ENCODE measurements around the gene RAP1A. TPM values are rescaled to one million over a fixed set of nuclear protein-coding genes. Genes with fewer than 3 reads are reported as not detected.
A peak's percentile ranks its signal among the peaks of the same experiment; 100 is the strongest.

The RAP1A gene
- total RNA-seq, 4 donors from 2014 or later = 34.0 to 87.2 (median 57.7) TPM

DNA sequence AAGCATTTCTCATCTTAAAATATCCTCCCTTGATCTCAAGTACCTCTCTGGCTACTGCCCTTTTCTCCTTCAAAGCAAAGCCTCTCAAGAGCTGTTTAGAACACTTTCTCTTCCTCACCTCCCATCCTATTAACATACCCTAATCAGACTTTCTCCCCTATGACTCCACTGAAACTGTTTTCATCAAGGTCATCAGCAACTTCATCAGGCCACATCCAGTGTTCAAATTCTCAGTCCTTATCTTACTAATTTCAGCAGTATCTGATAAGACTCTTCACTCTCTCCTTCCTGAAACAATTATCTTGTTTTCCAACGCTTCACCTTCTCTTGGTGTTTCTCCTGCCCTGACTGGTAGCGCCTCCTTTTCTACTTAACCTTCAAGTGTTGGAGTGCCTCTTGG, 1.5 kb upstream of the RAP1A start:
- 81 to 89% methylated on average over 2 of the region's 2 CpGs for WGBS, 2 donors (ENCODE audit: low coverage in 1 of 2)

DNA sequence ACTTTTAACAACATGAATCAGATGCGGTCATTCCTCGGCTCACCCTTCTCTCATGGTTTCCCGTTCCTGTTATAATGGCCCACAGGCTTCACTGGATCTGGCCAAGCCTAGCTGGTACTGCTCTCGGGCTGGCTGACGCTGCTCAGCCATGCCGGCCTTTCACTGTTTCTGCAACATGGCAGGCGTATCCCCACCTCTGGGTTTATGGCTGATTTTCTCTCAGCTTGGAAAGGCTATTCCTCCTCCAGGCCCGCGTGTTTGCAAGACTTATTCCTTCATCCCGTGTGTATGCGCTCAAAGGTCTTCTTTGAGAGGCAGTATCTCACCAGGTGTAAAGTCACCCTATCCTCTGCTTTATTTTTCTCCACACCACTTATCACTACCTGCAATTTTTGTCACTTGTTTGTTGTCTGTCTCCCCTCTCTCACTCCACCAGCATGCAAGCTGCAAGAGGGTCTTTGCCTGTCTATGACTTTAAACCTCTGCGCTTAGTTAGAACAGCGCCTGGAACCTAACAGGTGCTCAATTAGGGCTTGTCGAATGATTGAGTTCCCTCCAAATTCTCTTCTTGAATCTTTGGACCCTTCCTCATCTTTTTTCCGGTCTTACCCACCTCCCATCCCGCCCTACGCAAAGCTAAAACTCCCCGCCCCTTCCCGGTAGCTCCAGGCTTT, 491 bp upstream of the RAP1A start:
- no peaks in the 10 kb centered on the region for H3K9me3 ChIP-seq
- intact Hi-C loops (cut with DNase I; ENCODE audit: low total_unique reads) (no loop called here), in situ Hi-C loops (cut with MboI; ENCODE audit: low pct_ligation_motif_present in 1 of 4, low pct_unique_long_range_greater_than_20kb in 1 of 4, low sequenced_read_pairs in 3 of 4) (loop anchor here in 1 of 4 donors (25.0 kb wide), 1 partner anchor 407 kb away; the partner anchor contains the start of gene DENND2D)
- peaks cover 10 to 54% (median 29%) of the 10 kb centered on the region in 4 donors for H3K4me1 ChIP-seq
- WGBS, 2 donors (ENCODE audit: low coverage in 1 of 2) = 35 to 42% methylated on average over 4 to 19 of the region's 19 CpGs
- no peaks in the 10 kb centered on the region for H3K27me3 ChIP-seq
- H3K27ac ChIP-seq = peak overlapping the region; percentile 97 to 100 (median 98)
- no peak for DNase-seq
- H3K4me3 ChIP-seq = peak overlapping the region; percentile 24 to 99 (median 74)
- H3K36me3 ChIP-seq = no peaks in the 10 kb centered on the region
- TF ChIP-seq POLR2AphosphoS5 (IDR thresholded peaks at IDR 0.05) = no peak
- TF ChIP-seq POLR2A (IDR thresholded peaks at IDR 0.05) = no peak
- TF ChIP-seq EP300 (IDR thresholded peaks at IDR 0.05; ENCODE audit: low read depth) = no peak
- TF ChIP-seq CTCF (IDR thresholded peaks at IDR 0.05) = no peak

More for the DNA sequence above, 1.5 kb upstream of the RAP1A start:
- intact Hi-C loops (cut with DNase I; ENCODE audit: low total_unique reads) (no loop called here), in situ Hi-C loops (cut with MboI; ENCODE audit: low pct_ligation_motif_present in 1 of 4, low pct_unique_long_range_greater_than_20kb in 1 of 4, low sequenced_read_pairs in 3 of 4) (loop anchor here in 1 of 4 donors (25.0 kb wide), 1 partner anchor 406 kb away; the partner anchor contains the start of gene DENND2D)
- Histone ChIP-seq H3K4me3 (no peak overlapping the region), H3K9me3 (no peaks in the 10 kb centered on the region), H3K36me3 (no peaks in the 10 kb centered on the region), H3K4me1 (peaks cover 10 to 44% (median 23%) of the 10 kb centered on the region in 4 donors), H3K27ac (no peak overlapping the region), H3K27me3 (no peaks in the 10 kb centered on the region)
- no peak for DNase-seq
- no peak for TF ChIP-seq CTCF (IDR thresholded peaks at IDR 0.05)
- no peak for TF ChIP-seq POLR2A (IDR thresholded peaks at IDR 0.05)
- no peak for TF ChIP-seq EP300 (IDR thresholded peaks at IDR 0.05; ENCODE audit: low read depth)
- no peak for TF ChIP-seq POLR2AphosphoS5 (IDR thresholded peaks at IDR 0.05)

- WGBS, 2 donors (ENCODE audit: low coverage in 1 of 2) = 2% methylated on average over 9 to 12 of the region's 12 CpGs
- TF ChIP-seq EP300 (IDR thresholded peaks at IDR 0.05; ENCODE audit: low read depth) = no peak
- TF ChIP-seq POLR2A (IDR thresholded peaks at IDR 0.05) = no peak
- TF ChIP-seq CTCF (IDR thresholded peaks at IDR 0.05) = no peak
- TF ChIP-seq POLR2AphosphoS5 (IDR thresholded peaks at IDR 0.05) = no peak
- in situ Hi-C loops (cut with MboI; ENCODE audit: low pct_ligation_motif_present in 1 of 4, low pct_unique_long_range_greater_than_20kb in 1 of 4, low sequenced_read_pairs in 3 of 4) = loop anchor here in 1 of 4 donors (25.0 kb wide), 1 partner anchor 408 kb away; the partner anchor contains the start of gene DENND2D
- no peak for DNase-seq
- peak overlapping the region; percentile 62 to 99 (median 78) for H3K4me3 ChIP-seq
- H3K9me3 ChIP-seq = no peaks in the 10 kb centered on the region
- H3K36me3 ChIP-seq = no peaks in the 10 kb centered on the region
- H3K27ac ChIP-seq = peak overlapping the region; percentile 97 to 100 (median 98)
- peaks cover 11 to 64% (median 41%) of the 10 kb centered on the region in 4 donors for H3K4me1 ChIP-seq
- intact Hi-C loops (cut with DNase I; ENCODE audit: low total_unique reads) = no loop called here
- no peaks in the 10 kb centered on the region for H3K27me3 ChIP-seq
Measured at GRCh38 chr1:111620441-111620971, 917 bp downstream of the RAP1A start.

DNA sequence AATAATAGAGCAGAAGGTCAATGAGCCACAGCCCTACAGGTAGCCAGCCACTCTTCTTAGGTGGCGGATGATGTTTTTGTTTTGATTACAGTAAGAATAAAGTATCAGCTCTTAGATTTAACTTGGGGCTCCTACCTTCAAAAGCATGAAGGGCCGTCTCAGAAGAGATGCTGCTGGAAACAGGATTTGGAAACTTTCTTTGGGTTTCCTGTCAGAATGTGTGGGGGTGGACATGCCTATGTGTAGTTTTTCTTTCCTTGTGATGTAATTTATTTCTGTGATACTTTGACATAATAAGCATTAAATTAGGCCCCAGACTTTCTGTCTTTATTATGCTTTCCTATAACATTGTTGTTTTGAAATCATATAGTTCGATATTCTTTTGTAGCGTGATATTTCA, 1.5 kb downstream of the RAP1A start:
- TF ChIP-seq POLR2A (IDR thresholded peaks at IDR 0.05) (no peak), POLR2AphosphoS5 (IDR thresholded peaks at IDR 0.05) (no peak), EP300 (IDR thresholded peaks at IDR 0.05; ENCODE audit: low read depth) (no peak), CTCF (IDR thresholded peaks at IDR 0.05) (no peak)
- no peak for DNase-seq
- intact Hi-C loops (cut with DNase I; ENCODE audit: low total_unique reads) (no loop called here), in situ Hi-C loops (cut with MboI; ENCODE audit: low pct_ligation_motif_present in 1 of 4, low pct_unique_long_range_greater_than_20kb in 1 of 4, low sequenced_read_pairs in 3 of 4) (loop anchor here in 1 of 4 donors (25.0 kb wide), 1 partner anchor 409 kb away; the partner anchor contains the start of gene DENND2D)
- H3K4me3 ChIP-seq = peak overlapping the region; percentile 62 to 99 (median 78)
- WGBS, 2 donors (ENCODE audit: low coverage in 1 of 2) = 43 to 46% methylated on average over 4 of the region's 4 CpGs
- H3K36me3 ChIP-seq = no peaks in the 10 kb centered on the region
- H3K27me3 ChIP-seq = no peaks in the 10 kb centered on the region
- peaks cover 16 to 64% (median 47%) of the 10 kb centered on the region in 4 donors for H3K4me1 ChIP-seq
- no peaks in the 10 kb centered on the region for H3K9me3 ChIP-seq
- H3K27ac ChIP-seq = peak overlapping the region; percentile 97 to 100 (median 98)

All from transverse colon (tissue), 4 donors.